Mucosa of rectum (tissue), 2 donors: ENCODE results near the gene GFPT2.

Experiments
- H3K27ac ChIP-seq, 2 donors: one replicate each; pipeline ENCODE4 v1.7.0; 2013; ENCODE audit warnings: inconsistent platforms in 2 of 2, low read depth in 2 of 2, low read length in 2 of 2
- H3K27me3 ChIP-seq, 2 donors: one replicate each; pipeline ENCODE4 v1.7.0; 2013; ENCODE audit warnings: low read length in 2 of 2; ENCODE audit not compliant: control insufficient read depth in 2 of 2, insufficient read depth in 2 of 2
- H3K36me3 ChIP-seq, 2 donors: one replicate each; pipeline ENCODE4 v1.7.0; 2013; ENCODE audit warnings: low read length in 2 of 2; ENCODE audit not compliant: control insufficient read depth in 2 of 2, insufficient read depth in 2 of 2
- H3K4me1 ChIP-seq, 2 donors: one replicate each; pipeline ENCODE4 v1.7.0; 2013; ENCODE audit warnings: low read length in 2 of 2, mild to moderate bottlenecking in 1 of 2; ENCODE audit not compliant: control insufficient read depth in 2 of 2, insufficient read depth in 2 of 2
- H3K4me3 ChIP-seq, 2 donors: one replicate each; pipeline ENCODE4 v1.7.0; 2013; ENCODE audit warnings: low read length in 2 of 2
- H3K9ac ChIP-seq, 2 donors: one replicate each; pipeline ENCODE4 v1.7.0; 2013; ENCODE audit warnings: low read length in 2 of 2, low read depth in 1 of 2, mild to moderate bottlenecking in 1 of 2
- H3K9me3 ChIP-seq, 2 donors: one replicate each; pipeline ENCODE4 v1.7.0; 2013; ENCODE audit warnings: low read length in 2 of 2; ENCODE audit not compliant: control insufficient read depth in 2 of 2
- donor health status: healthy.
- donor health status: Normal muscosa, but diverticular disease.

The GFPT2 gene

GRCh38 chr5:180352116-180353047 is 754 bp downstream of the GFPT2 start:
- no peaks in the 10 kb centered on the region for H3K9me3 ChIP-seq
- H3K4me1 ChIP-seq: peaks cover 0 to 3% of the 10 kb centered on the region in 2 donors
- no peaks in the 10 kb centered on the region for H3K36me3 ChIP-seq
- H3K9ac ChIP-seq: peak overlapping the region in 1 of 2 donors; percentile 57
- H3K27ac ChIP-seq: no peak overlapping the region
- peaks cover 27 to 42% of the 10 kb centered on the region in 2 donors for H3K27me3 ChIP-seq
- H3K4me3 ChIP-seq: peak overlapping the region; percentile 52 to 60

- H3K4me1 ChIP-seq: peaks cover 0 to 3% of the 10 kb centered on the region in 2 donors
- no peak overlapping the region for H3K9ac ChIP-seq
- H3K4me3 ChIP-seq: no peak overlapping the region
- H3K36me3 ChIP-seq: no peaks in the 10 kb centered on the region
- no peaks in the 10 kb centered on the region for H3K9me3 ChIP-seq
- no peak overlapping the region for H3K27ac ChIP-seq
- peaks cover 27 to 34% of the 10 kb centered on the region in 2 donors for H3K27me3 ChIP-seq
Observed at GRCh38 chr5:180350711-180351465, 2.2 kb downstream of the GFPT2 start.

GRCh38 chr5:180350296-180350695 is 2.8 kb downstream of the GFPT2 start:
- Histone ChIP-seq H3K36me3 (no peaks in the 10 kb centered on the region), H3K9ac (no peak overlapping the region), H3K4me3 (no peak overlapping the region), H3K27ac (no peak overlapping the region), H3K4me1 (peaks cover 0 to 3% of the 10 kb centered on the region in 2 donors), H3K9me3 (no peaks in the 10 kb centered on the region), H3K27me3 (peaks cover 25 to 33% of the 10 kb centered on the region in 2 donors)

- H3K27me3 ChIP-seq: peaks cover 18 to 24% of the 10 kb centered on the region in 2 donors
- H3K4me3 ChIP-seq: no peak overlapping the region
- H3K27ac ChIP-seq: no peak overlapping the region
- H3K9me3 ChIP-seq: no peaks in the 10 kb centered on the region
- no peak overlapping the region for H3K9ac ChIP-seq
- H3K4me1 ChIP-seq: peaks cover 0 to 3% of the 10 kb centered on the region in 2 donors
- no peaks in the 10 kb centered on the region for H3K36me3 ChIP-seq
Observed at GRCh38 chr5:180349391-180349790, 3.7 kb downstream of the GFPT2 start.

- H3K4me1 ChIP-seq: peaks cover 0 to 3% of the 10 kb centered on the region in 2 donors
- no peak overlapping the region for H3K27ac ChIP-seq
- H3K9ac ChIP-seq: no peak overlapping the region
- H3K36me3 ChIP-seq: no peaks in the 10 kb centered on the region
- no peak overlapping the region for H3K4me3 ChIP-seq
- H3K27me3 ChIP-seq: peaks cover 15 to 16% of the 10 kb centered on the region in 2 donors
- H3K9me3 ChIP-seq: no peaks in the 10 kb centered on the region
Observed at GRCh38 chr5:180348336-180348735, 4.8 kb downstream of the GFPT2 start.

GRCh38 chr5:180347702-180348101 is 5.4 kb downstream of the GFPT2 start:
- Histone ChIP-seq H3K27me3 (peaks cover 12 to 14% of the 10 kb centered on the region in 2 donors), H3K36me3 (no peaks in the 10 kb centered on the region), H3K9ac (no peak overlapping the region), H3K4me1 (peaks cover 0 to under 1% of the 10 kb centered on the region in 2 donors), H3K27ac (no peak overlapping the region), H3K4me3 (no peak overlapping the region), H3K9me3 (no peaks in the 10 kb centered on the region)

GRCh38 chr5:180346358-180346757 is 6.8 kb downstream of the GFPT2 start:
- no peak overlapping the region for H3K27ac ChIP-seq
- H3K9me3 ChIP-seq: no peaks in the 10 kb centered on the region
- no peaks in the 10 kb centered on the region for H3K4me1 ChIP-seq
- H3K27me3 ChIP-seq: peaks cover 4 to 5% of the 10 kb centered on the region in 2 donors
- H3K36me3 ChIP-seq: no peaks in the 10 kb centered on the region
- H3K9ac ChIP-seq: no peak overlapping the region
- H3K4me3 ChIP-seq: no peak overlapping the region

GRCh38 chr5:180345781-180346180 is 7.4 kb downstream of the GFPT2 start:
- H3K9me3 ChIP-seq: no peaks in the 10 kb centered on the region
- no peaks in the 10 kb centered on the region for H3K4me1 ChIP-seq
- H3K9ac ChIP-seq: no peak overlapping the region
- H3K4me3 ChIP-seq: no peak overlapping the region
- H3K36me3 ChIP-seq: no peaks in the 10 kb centered on the region
- H3K27ac ChIP-seq: no peak overlapping the region
- H3K27me3 ChIP-seq: peaks cover 3 to 5% of the 10 kb centered on the region in 2 donors

GRCh38 chr5:180345186-180345585 is 8.0 kb downstream of the GFPT2 start:
- H3K4me1 ChIP-seq: no peaks in the 10 kb centered on the region
- H3K9me3 ChIP-seq: no peaks in the 10 kb centered on the region
- H3K4me3 ChIP-seq: no peak overlapping the region
- no peak overlapping the region for H3K27ac ChIP-seq
- no peaks in the 10 kb centered on the region for H3K36me3 ChIP-seq
- H3K9ac ChIP-seq: no peak overlapping the region
- peaks cover 0 to 1% of the 10 kb centered on the region in 2 donors for H3K27me3 ChIP-seq

- Histone ChIP-seq H3K9ac (no peak overlapping the region), H3K27ac (no peak overlapping the region), H3K4me3 (no peak overlapping the region), H3K36me3 (no peaks in the 10 kb centered on the region), H3K9me3 (no peaks in the 10 kb centered on the region), H3K27me3 (no peaks in the 10 kb centered on the region), H3K4me1 (no peaks in the 10 kb centered on the region)
Observed at GRCh38 chr5:180344696-180344999, 8.5 kb downstream of the GFPT2 start.
